ENCODE measurements around the gene CLCA4. TPM values are rescaled to one million over a fixed set of nuclear protein-coding genes. Genes with fewer than 3 reads are reported as not detected.

The CLCA4 gene
- total and polyA plus RNA-seq, 2 of the 4 experiments (the other 2 are of a cell fraction), result not detected

DNA sequence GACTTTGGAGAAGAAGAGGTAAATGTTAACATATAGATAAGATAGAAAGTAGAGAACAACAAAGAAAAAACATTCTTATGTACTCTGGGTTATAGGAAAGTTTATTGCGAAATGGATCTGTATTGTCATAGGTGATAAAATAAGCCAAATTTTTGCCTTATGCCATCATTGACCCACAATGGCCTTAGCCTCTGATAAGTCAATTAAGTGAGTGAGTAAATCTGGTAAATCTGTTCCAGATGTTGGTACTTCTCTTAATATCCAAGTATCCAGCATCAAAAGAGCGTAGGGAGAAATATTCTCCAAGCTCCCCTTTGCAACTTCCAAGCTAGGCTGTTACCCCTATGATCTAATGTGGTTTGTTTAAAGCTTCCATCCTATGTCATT lies 38.3 kb upstream of the CLCA4 start:
- no CpG with 5 or more reads among the region's 2 CpGs for WGBS, 2 experiments (ENCODE audit: extremely low coverage in 2 of 2, insufficient read length in 1 of 2)
- Histone ChIP-seq H2AFZ (replicated peaks; ENCODE audit: low read length, poor library complexity) (no peak overlapping the region), H3K4me2 (ENCODE audit: low read depth, low read length) (no peak overlapping the region), H2BK5ac (ENCODE audit: low read depth, low read length, poor library complexity, severe bottlenecking) (no peak overlapping the region), H3K9me3 (ENCODE audit: control insufficient read depth, insufficient read depth, low read length) (no peaks in the 10 kb centered on the region), H3K79me1 (ENCODE audit: low read depth in 1 of 2, low read length in 2 of 2) (no peaks in the 10 kb centered on the region), H2AK5ac (ENCODE audit: low read depth, low read length) (no peak overlapping the region), H3K14ac (replicated peaks; ENCODE audit: low read depth, low read length) (no peak overlapping the region), H2BK20ac (ENCODE audit: low read depth, low read length) (no peak overlapping the region), H3K4ac (ENCODE audit: low read depth, low read length) (no peak overlapping the region), H3K27me3 (ENCODE audit: control insufficient read depth, insufficient read depth, low read length) (peaks cover 2% of the 10 kb centered on the region), H3K9me1 (ENCODE audit: insufficient read depth, low read length) (no peaks in the 10 kb centered on the region), H3K9ac (ENCODE audit: low read depth, low read length) (no peak overlapping the region), H3K36me3 (ENCODE audit: control insufficient read depth, insufficient read depth, low read length) (no peaks in the 10 kb centered on the region), H2BK15ac (ENCODE audit: low read depth, low read length) (no peak overlapping the region), H2AK9ac (replicated peaks; ENCODE audit: low read depth, low read length, poor library complexity) (no peak overlapping the region), H4K5ac (ENCODE audit: low read depth, low read length) (no peak overlapping the region), H4K91ac (ENCODE audit: insufficient read depth, low read depth, low read length) (no peak overlapping the region), H3K18ac (ENCODE audit: low read depth, low read length) (no peak overlapping the region), H3K23ac (ENCODE audit: low read depth, low read length) (no peak overlapping the region), H3K4me1 (ENCODE audit: control insufficient read depth, insufficient read depth, low read length) (peaks cover 2% of the 10 kb centered on the region), H4K20me1 (ENCODE audit: insufficient read depth, low read length) (no peaks in the 10 kb centered on the region), H3K56ac (ENCODE audit: extremely low read depth, insufficient read depth, low read length) (no peak overlapping the region), H4K8ac (ENCODE audit: low read depth in 2 of 2, low read length in 2 of 2) (no peak overlapping the region), H3K4me3 (ENCODE audit: insufficient read depth, low read depth, low read length) (no peak overlapping the region), H3K27ac (ENCODE audit: insufficient read depth, low read length) (no peak overlapping the region), H2BK120ac (ENCODE audit: low read depth, low read length) (no peak overlapping the region)
- DNase-seq (peak; percentile 10), ATAC-seq (ENCODE audit: low read depth) (no peak)
- no TSS peak for BruUV-seq (replicated peaks)
- intact Hi-C loops (cut with micrococcal nuclease) (loop anchor here (2.0 to 10.0 kb wide), 2 partner anchors 128 to 456 kb away; no protein-coding TSS in a partner anchor), dilution Hi-C loops (cut with HindIII; ENCODE audit: low sequenced_read_pairs, unreplicated experiment) (no loop called here), in situ Hi-C loops (cut with MboI; ENCODE audit: low sequenced_read_pairs) (no loop called here)
- TF ChIP-seq CEBPB (IDR thresholded peaks at IDR 0.05; ENCODE audit: low read depth, low read length) (peak; percentile 77), BHLHE40 (IDR thresholded peaks at IDR 0.05; ENCODE audit: low read depth, low read length) (no peak)
- CTCF ChIA-PET, result interaction anchor here (0.7 to 0.9 kb wide), 3 partner anchors 35 to 129 kb away, joined by 3 read pairs; no protein-coding TSS in a partner anchor
- POLR2A ChIA-PET (ENCODE audit: unreplicated experiment), result no interaction called here
